Ishikawa (cell line): ENCODE data around the gene LCNL1.

Experiments used
- CEBPB ChIP-seq: IDR thresholded peaks from 2 replicates; pipeline ENCODE4 v1.6.1; 2012
- CREB1 ChIP-seq: IDR thresholded peaks from 2 replicates; pipeline ENCODE4 v1.6.1; 2012; ENCODE audit warnings: low read depth
- EGR1 ChIP-seq: IDR thresholded peaks from 2 replicates; pipeline ENCODE4 v1.6.1; 2012
- EP300 ChIP-seq: IDR thresholded peaks from 2 replicates; pipeline ENCODE4 v1.6.1; 2012; ENCODE audit warnings: borderline replicate concordance
- FOXM1 ChIP-seq: IDR thresholded peaks from 2 replicates; pipeline ENCODE4 v1.6.1; 2012; ENCODE audit warnings: low read depth, borderline replicate concordance
- NFIC ChIP-seq: IDR thresholded peaks from 2 replicates; pipeline ENCODE4 v1.6.1; 2012
- RAD21 ChIP-seq: IDR thresholded peaks from 2 replicates; pipeline ENCODE4 v1.6.1; 2012; ENCODE audit warnings: low read depth
- TAF1 ChIP-seq: IDR thresholded peaks from 2 replicates; pipeline ENCODE4 v1.6.1; 2012; ENCODE audit warnings: low read depth, mild to moderate bottlenecking
- TCF12 ChIP-seq: IDR thresholded peaks from 2 replicates; pipeline ENCODE4 v1.6.1; 2012; ENCODE audit warnings: low read depth
- TEAD4 ChIP-seq: IDR thresholded peaks from 2 replicates; pipeline ENCODE4 v1.6.1; 2012
- YY1 ChIP-seq: IDR thresholded peaks from 2 replicates; pipeline ENCODE4 v1.6.1; 2012; ENCODE audit warnings: low read depth
- ZBTB7A ChIP-seq: IDR thresholded peaks from 2 replicates; pipeline ENCODE4 v1.6.1; 2012; ENCODE audit warnings: low read depth
- TF ChIP-seq, protein P1 (sequence below): IDR thresholded peaks from 2 replicates; pipeline ENCODE4 v1.6.1; 2012
- TF ChIP-seq, protein P2 (sequence below): IDR thresholded peaks from 2 replicates; pipeline ENCODE4 v1.6.1; 2012
- TF ChIP-seq, protein P3 (sequence below): IDR thresholded peaks from 2 replicates; pipeline ENCODE4 v1.6.1; 2012; ENCODE audit warnings: low read depth, mild to moderate bottlenecking

The LCNL1 gene

DNA sequence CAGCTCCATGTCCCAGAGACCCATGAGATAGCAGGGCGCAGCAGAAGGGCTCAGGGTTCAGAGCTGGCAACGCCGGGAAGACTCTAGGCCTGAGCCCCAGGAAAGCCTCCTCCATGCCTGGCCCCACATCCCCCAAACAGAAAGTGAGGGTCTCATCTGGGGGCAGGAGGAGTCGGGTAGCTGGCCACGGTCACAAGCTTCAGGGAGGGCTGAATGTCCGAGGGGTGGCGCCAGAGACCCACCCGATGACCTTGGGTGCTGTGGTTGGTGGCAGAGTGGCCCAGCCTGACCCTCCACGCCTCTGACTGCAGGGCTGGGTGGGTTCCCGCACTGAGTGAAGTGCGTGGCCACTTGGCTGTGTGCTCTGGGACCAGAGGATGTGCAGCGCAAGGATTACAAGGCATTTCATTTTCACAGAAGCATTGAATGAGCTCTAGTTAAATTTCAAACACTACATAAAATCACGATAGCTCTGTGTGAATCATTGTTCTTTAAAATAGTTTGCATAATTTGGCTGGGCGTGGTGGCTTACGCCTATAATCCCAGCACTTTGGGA, 34.8 kb upstream of the LCNL1 start:
- TF ChIP-seq ZBTB7A, result peak; percentile 79
- no peak for TF ChIP-seq EP300
- no peak for TF ChIP-seq CREB1
- TF ChIP-seq RAD21, result peak; percentile 82
- no peak for TF ChIP-seq NFIC
- TF ChIP-seq, protein P1, sequence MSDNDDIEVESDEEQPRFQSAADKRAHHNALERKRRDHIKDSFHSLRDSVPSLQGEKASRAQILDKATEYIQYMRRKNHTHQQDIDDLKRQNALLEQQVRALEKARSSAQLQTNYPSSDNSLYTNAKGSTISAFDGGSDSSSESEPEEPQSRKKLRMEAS, result no peak
- TF ChIP-seq, protein P2, sequence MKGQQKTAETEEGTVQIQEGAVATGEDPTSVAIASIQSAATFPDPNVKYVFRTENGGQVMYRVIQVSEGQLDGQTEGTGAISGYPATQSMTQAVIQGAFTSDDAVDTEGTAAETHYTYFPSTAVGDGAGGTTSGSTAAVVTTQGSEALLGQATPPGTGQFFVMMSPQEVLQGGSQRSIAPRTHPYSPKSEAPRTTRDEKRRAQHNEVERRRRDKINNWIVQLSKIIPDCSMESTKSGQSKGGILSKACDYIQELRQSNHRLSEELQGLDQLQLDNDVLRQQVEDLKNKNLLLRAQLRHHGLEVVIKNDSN, result no peak
- TF ChIP-seq YY1, result no peak
- TF ChIP-seq EGR1, result no peak
- TF ChIP-seq, protein P3, sequence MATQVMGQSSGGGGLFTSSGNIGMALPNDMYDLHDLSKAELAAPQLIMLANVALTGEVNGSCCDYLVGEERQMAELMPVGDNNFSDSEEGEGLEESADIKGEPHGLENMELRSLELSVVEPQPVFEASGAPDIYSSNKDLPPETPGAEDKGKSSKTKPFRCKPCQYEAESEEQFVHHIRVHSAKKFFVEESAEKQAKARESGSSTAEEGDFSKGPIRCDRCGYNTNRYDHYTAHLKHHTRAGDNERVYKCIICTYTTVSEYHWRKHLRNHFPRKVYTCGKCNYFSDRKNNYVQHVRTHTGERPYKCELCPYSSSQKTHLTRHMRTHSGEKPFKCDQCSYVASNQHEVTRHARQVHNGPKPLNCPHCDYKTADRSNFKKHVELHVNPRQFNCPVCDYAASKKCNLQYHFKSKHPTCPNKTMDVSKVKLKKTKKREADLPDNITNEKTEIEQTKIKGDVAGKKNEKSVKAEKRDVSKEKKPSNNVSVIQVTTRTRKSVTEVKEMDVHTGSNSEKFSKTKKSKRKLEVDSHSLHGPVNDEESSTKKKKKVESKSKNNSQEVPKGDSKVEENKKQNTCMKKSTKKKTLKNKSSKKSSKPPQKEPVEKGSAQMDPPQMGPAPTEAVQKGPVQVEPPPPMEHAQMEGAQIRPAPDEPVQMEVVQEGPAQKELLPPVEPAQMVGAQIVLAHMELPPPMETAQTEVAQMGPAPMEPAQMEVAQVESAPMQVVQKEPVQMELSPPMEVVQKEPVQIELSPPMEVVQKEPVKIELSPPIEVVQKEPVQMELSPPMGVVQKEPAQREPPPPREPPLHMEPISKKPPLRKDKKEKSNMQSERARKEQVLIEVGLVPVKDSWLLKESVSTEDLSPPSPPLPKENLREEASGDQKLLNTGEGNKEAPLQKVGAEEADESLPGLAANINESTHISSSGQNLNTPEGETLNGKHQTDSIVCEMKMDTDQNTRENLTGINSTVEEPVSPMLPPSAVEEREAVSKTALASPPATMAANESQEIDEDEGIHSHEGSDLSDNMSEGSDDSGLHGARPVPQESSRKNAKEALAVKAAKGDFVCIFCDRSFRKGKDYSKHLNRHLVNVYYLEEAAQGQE, result no peak
- no peak for TF ChIP-seq FOXM1
- no peak for TF ChIP-seq TAF1
- TF ChIP-seq TEAD4, result peak; percentile 53

DNA sequence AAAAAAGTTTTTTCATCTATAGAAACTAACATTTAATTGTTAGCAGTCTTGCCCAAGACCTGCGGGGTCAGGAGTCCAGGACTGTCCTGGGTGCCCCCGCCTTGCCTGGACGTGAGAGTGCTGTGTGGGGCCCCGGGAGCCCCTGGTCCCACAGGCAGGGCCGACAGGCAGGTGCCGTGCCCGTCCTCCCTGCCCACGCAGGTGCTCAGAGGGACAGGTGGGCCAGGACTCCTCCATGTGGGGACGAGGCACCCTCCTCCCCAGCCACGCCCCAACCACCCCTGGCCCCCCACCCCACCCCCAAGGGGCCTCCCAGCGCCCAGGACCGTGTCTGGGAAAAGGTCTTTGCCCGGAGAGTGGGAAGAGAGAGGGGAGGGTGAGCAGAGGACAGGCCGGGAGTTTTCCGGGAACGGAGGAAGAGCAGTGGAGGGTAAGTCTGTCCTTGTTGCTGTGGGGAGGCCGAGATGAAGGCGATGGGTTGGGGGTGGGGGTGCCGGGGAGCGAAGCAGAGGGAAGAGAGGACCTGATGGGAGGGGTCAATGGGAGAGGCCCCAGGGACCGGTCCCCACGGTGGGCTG, 33.5 kb upstream of the LCNL1 start:
- no peak for TF ChIP-seq EP300

DNA sequence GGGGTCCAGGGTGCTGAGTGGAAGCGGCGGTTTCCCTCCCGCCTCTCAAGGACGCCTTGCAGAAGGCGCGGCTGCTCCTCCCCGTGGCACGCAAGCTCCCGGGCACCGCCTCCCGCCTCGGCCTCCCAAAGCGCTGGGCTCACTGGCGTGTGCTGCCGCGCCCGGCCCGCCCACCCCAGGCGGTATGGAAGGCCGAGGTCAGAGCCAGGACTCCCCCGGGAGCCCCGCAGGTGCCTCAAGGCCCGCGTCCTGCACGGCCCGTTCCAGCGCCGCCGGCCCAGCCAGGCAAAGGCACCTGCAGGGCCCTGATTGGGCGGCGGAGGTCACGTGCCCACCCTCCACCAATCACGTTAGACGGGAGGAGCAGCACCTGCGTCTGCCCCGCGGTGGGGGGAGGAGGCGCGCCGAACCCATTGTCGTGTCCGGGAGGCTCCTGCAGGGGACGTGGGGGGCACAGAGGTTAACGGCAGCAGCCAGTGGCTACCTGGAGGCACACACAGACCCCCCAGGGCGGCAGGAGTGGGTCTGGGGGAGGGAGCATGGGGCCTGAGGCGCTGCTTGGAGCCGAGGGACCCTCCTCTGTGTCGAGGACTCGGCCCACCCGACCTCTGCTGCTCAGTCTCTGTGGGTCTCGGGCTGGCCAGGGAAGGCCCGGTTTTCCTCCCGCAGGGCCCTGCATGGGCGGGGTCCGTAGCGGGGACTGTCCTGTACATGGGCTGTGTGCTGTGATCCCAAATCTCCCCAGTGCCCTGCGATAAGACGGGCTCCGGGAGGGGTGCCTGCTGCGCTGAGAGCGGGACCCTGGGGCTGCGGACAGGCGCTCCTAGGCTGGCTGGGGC, 32.8 kb upstream of the LCNL1 start:
- TF ChIP-seq YY1, result no peak
- TF ChIP-seq, protein P2, result peak; percentile 100
- no peak for TF ChIP-seq EGR1
- no peak for TF ChIP-seq CEBPB
- TF ChIP-seq EP300, result peak; percentile 52; the same call in 1 of the 2 replicates
- TF ChIP-seq TAF1, result peak; percentile 76
- TF ChIP-seq CREB1, result no peak
- no peak for TF ChIP-seq RAD21
- TF ChIP-seq TCF12, result peak; percentile 87
- TF ChIP-seq, protein P1, result peak; percentile 61
- no peak for TF ChIP-seq FOXM1
- peak; percentile 64 for TF ChIP-seq NFIC
- peak; percentile 32 for TF ChIP-seq TEAD4
- TF ChIP-seq, protein P3, result no peak
- peak; percentile 77; the same call in 1 of the 2 replicates for TF ChIP-seq ZBTB7A

DNA sequence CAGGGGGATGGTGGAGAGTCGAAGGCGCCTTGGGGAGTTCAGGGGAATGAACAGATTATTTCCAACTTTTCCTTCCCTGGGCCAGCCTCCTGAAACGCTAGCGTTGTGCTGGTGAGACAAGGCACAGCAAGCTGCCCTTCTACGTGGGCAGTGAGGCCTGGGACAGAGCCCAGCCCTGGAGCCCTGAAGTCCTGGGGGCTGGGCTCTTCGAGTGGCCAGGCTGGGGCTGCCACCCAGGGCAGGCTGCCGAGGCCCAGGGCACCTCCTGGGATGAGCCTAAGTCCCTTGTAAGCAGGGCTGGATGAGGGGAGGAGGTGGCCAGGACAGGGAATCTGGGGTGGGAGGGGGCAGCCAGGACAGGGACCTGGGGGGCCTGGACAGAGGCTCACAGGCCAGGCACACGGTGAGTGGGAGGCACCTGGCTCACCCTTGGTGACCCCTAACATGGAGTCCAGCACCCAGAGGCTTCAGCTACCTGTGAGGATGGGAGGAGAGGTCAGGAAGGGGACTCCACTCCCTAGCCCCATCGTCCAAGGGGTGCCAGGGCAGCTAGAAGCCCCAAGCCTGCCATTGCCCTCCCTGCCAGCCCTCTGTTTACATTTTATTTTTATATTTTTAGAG, 32.0 kb upstream of the LCNL1 start:
- TF ChIP-seq, protein P2, result no peak
- peak; percentile 17; the same call in 1 of the 2 replicates for TF ChIP-seq EGR1

DNA sequence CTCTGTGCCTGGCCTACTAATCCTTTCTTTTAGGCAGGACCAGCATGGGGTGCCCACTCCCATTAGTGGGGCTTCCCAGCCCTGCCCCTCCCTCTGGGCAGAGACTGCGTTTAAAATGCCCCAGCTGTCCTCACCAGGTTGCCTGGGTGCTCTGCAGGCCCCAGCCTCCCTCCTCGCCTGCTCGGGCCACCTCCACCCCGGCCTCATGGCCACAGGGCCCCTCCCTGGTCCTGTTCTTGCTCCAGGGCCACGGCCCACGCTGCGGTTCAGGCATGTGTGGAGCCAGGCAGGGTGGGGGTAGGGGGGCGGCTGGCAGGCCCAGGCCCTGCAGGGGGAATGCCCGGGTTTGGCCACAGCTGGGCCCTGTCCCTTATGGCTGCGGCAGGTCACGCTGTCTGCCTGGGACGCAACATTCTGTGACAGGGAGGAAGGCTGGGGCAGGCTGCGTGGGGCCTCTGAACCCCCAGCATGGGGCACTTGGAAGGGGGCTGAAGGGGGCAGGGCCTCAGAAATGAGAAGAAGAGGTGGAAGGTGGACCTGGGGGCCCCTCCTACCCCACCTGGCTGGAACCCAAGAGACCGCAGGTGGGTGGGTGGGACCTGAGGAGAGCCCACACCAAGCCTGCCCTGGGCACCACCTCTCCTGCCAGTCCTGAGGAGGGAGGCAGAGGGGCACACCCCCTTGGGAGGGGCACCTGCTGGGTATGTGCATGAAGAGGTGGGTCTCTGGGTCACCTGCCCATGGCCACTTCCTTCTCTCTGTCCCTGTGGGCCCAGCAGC, 31.1 kb upstream of the LCNL1 start, which contains the start of gene LCN12:
Gene LCN12 (plus strand): TSS at position 733 of the 780 bp plus-strand sequence. CDS start 55 bp downstream, outside the sequence.
- TF ChIP-seq EGR1, result no peak
- no peak for TF ChIP-seq RAD21
- 0 out of 2 replicates have a peak, but pooled peaks have one; percentile 24 for TF ChIP-seq NFIC
- TF ChIP-seq TCF12, result peak; percentile 36; the same call in 1 of the 2 replicates
- TF ChIP-seq, protein P2, result peak; percentile 62; the same call in 1 of the 2 replicates
- TF ChIP-seq ZBTB7A, result peak; percentile 23; the same call in 1 of the 2 replicates
- TF ChIP-seq EP300, result no peak
- no peak for TF ChIP-seq CREB1
